NCI-H187 (cell line): ENCODE data around the gene PHKA2.

ENCODE experiments used
- DNase-seq, 2 experiments: peaks; one replicate each; lab custom pipeline; 2025; lab: John Stamatoyannopoulos, UW

PHKA2 gene

DNA sequence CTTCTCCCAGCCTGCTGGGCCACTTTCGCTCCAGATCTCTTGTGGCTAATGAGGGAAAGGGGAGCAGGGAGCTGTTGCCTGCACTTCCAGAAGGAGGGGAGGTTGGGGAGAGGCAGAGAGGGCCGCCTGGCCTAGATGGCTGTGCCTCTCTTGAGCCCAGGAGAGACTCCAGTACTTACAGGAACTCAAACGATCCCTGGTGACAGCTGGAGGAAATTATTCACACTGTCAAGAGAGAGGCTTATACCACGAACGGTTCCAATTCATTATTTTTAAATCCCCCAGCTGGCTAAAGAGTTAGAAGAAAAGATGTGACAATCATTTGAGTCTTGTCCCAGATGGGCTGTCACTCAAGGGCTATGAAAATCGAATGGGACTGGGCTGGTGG is 96.1 kb downstream of the PHKA2 start:
- peak in 1 of 2 experiments; percentile 9 for DNase-seq

GRCh38 chrX:18887177-18887824 is 96.6 kb downstream of the PHKA2 start:
- DNase-seq = no peak

DNA sequence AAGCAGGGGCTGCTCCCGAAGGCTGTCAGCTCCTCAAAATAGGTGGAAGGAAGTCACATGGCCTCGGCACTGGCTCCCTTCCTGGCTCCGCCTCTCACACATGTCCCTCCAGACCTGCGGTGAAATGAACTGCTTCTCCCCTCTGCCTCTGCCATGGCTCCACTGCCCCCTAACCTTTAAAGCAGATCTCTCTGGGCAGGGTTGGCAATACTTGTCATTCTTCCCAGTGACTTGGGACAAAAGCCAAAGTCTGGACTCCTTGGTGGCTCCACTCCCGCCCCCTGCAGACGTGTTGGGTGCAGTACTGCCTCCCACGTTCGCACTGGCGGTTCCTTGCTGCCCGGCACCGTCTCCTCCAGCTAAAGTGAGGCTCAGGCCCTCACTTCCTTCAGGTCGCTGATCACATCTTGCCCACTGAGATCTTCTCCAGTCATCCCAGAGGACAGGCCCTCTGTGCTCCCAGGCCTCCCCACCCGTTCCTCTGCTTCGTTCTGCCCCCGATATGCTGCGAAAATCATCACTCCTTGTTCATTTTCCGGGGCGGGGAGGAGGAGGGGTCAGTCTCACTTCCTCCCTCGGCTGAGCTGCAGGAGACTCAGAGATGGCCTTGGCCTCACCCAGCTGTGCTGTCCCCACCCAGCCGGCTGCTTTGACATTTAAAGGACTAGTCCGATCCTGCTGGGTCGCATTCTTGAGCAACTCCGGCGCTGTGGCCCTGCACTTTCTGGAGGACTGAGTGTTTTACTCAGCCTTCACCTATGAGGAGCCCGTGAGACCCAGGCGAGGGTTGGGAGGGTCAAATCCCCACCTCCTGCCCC is 97.4 kb downstream of the PHKA2 start:
- DNase-seq = peak in 1 of 2 experiments; percentile 2

DNA sequence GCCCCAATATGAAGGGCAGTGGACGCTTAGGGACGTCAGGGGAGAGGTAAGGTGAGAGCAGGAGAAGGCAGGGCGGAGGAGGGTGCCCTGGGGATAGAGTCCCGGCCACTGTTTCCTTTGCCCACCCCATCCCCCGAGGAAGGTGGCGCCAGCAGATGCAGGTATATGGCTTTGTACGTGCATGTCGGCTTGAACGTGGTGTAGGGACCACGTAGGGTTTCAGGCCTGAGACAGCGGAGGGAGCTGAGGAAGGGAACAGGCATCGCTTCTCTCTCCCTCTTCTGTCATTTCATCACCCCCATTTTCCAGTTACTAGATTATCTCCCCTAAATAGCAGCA is 97.9 kb downstream of the PHKA2 start:
- DNase-seq = no peak

DNA sequence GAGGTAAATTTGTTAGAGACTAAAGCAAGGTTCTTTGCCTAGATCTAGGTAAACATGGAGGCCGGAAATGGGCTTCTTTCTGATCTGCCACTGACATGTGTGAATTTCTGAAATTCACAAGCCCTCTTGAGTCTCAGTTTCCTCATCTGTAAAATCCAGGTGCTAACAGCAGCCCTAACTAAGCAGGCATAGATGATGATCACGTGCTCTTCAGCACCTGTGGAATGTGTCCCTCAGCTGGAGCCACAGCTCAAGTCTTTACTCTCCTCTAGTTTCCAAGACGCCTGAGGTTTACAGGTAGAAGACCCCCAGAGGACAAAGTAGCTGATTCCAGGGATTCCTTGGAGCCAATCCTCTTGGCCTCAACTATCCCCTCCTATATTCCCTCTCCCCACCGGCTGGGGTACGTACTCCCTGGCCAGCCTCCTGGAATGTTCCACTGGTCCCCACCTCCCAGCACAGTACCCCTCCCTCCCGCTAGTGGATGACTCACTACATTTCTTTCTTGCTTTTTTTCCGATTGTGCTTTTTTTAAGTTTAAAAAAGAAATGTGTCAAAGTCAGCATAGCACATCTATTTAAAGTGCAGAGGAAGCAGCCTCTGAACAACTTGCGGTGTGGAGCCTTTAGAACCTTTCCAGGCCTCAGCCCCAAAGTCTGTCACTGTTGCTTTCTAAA is 98.4 kb downstream of the PHKA2 start:
- DNase-seq = no peak

DNA sequence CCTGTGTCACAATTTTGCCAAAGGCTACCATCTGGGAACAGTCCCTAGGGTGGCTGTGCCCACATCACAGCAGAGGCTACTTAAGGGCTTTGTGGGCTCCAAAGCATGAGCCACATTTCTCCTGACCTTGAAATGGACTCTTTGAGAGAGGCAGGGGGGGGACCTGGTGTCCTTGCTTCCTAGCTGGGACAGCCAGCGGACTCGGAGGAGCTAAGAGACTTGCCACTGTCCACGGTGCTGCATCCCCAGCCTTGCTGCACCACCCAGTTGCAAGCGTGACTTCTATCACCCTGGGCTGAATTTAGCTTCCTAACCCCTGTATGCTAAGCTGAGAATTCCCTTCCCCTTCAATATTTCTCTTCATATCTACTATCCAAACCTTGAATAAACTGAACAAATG is 99.0 kb downstream of the PHKA2 start:
- no peak for DNase-seq

DNA sequence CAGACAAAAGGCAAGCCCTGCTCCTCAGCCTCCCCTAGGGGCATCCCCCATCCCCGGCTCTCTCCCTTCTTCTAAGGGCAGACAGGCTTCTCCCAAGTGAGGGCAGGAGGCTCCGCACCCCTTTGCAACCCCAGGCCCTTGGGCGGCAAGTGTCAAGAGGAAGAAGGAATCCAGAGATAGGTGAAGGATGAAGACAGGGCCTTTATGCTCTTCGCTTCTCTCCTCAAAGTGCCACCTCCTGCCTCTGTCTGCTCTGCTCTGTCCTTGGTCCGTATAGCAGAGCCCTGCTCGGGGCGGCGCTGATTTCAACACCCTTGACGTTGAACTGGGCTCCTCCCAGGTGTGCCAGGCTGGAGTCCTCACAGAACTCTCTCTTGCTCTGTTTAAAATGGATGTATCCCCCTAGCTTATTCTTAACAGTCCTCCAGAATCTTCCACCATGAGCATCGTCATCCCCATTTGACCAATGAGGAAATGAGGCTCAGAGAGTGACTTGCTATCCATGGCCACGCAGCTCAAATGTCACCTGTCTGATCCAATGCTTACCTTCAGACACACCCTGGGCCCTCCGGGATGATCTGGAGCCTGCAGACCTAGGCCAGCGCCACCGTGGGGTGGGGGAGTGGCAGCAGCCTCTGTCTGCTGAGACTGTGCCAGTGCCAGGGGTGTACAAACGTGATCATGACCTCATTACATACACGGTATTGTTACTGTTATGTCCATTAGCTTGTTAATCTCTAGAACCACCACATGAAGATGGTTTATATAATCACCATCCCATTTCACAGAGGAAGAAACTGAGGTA is 99.8 kb downstream of the PHKA2 start:
- DNase-seq = no peak

DNA sequence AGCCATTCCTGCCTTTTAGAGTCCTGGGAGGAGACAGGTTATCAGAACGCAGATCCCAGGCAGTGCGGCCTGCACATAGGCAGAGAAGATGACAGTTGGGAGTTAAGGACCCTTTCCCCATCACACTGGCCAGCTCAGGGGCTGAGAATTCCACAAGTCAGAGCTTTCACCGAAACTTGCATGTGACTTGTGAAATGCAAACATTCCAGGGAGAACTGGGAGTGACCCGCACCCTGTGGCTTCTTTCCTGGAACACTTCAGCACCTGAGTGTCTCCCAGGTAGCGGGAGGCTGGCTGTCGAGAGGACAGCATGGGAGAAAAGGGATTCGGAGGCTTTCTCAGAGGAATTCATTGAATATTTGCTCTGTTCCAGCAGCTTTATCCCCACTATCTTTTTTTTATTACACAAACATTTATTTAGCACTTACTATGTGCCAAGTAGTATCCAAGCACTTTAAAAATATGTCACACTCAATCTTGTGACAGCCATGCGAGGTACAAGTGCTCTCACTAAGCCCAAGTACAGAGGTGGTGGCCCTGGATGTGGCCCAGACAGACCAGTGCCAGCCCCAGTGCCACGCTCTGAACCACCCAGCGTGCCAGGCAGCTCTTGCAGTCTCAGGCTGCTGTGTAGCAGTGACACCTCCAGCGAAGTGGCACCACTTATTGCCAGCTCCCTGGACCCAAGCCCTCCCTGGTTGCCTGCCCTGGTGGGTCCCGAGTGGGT is 100.5 kb downstream of the PHKA2 start:
- DNase-seq = no peak

GRCh38 chrX:18879144-18879543 is 104.8 kb downstream of the PHKA2 start:
- DNase-seq = no peak

DNA sequence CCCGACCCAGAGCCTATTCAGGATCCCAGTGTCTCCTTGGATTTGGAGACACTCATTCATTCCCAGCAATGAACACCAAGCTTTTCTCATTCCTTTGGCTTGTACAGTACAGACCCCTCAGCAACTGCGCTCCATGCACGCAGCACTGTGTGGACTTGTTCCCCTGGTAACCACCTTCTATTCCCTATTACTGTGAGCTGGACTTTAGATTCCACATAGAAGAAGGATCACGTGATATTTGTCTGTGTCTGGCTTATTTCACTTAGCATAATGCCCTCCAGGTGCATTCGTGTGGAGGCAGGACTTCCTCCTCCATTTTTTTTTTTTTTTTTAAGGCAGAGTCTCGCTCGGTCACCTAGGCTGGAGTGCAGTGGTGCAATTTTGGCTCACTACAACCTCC is 106.4 kb downstream of the PHKA2 start:
- DNase-seq = no peak

DNA sequence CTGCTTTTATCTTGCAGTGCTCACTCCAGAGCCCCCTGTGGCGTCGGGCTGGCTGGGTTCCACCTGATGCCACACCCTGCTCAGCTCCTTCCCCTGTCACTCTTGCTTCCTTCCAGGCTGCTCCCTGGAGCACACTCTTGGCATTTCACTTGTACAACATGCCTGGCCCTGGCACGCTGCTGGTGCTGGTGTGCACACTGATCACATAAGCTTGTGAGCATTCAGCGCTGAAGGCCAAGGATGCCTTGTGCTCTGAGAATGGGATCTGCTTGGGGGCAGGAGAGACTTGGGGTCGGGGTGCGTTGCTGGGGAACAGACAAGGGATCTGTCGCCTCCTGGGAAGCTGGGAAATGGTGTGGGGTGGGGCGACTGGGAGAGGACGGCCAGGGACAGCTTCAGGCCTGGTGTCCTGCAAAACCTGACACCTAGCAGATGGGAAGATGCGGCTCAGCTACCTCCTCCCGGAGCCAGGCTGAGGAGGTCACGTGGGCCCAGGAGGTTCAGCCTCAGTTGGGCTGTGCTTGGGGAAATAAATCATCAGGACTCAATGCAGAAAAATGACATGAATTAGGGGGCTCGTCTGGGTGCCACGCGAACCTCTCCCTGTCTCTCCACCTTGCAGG is 108.5 kb downstream of the PHKA2 start:
- peak in 1 of 2 experiments; percentile 10 for DNase-seq

GRCh38 chrX:18874560-18875255 is 109.2 kb downstream of the PHKA2 start:
- no peak for DNase-seq

DNA sequence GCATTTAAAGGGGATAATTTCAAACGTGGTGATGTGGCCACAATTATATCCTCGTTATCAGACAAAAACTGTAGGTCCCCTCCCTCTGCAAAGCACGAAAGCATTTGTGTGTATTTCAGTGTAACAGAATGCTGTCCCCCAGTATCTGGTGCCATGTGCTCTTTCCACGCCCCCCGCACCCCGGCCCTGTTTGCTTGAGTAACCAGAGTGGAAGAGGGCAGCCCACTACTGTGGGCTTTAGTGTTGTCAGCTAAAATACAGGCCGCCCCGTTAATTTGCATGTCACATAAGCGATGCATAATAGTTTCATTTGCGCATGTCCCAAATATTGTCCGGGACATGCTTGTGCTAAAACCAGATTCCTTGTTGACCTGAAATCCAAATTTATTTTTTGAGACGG is 110.1 kb downstream of the PHKA2 start:
- DNase-seq = no peak

DNA sequence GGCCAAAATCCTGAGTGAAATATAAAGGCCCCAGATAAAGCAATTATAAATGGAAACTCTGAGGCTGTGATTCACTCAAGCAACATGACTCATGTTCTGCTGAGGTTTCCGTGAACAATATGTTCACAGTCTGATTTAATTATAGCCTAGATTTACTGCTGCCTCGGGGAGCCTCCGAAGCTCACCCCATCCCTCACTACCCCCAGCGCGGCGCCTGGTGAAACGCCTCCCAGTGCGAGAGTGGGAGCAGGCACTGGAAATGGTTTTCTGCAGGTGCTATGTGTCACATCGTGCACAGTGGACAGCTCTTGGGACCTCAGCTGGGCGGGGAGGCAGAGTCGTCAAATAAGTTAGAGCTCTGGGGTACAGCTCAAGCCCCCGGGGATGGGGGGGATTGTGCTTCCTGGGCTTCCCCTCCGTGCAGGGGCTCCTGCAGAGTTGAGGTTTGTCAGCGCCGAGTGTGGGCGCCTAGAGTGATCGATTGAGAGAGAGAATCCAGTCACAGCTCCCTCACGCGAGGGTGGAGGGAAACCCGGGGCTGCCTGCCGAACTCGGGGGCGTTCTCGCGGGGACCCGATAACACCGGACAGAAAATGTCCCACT is 110.6 kb downstream of the PHKA2 start:
- no peak for DNase-seq

- DNase-seq = no peak
Observed at GRCh38 chrX:18872621-18873020, 111.3 kb downstream of the PHKA2 start.

DNA sequence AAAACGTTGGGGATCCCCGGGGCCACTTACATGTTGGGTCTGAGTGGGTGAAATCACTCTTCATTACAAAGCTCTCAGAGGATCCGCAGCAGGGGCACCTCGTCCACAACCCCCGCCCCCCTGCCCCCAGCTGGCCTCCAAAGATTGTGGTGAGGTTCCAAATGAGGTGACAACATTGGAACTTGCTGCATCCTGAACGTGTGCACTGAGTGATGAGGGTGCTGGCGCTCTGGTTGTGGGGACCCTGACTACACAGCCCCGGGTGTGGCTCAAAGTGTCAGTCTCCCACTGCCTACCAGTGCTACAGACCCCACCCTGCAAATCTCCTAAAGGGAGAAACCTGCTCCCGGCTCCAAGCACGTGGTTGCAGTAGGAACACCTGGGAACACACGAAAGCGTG is 111.9 kb downstream of the PHKA2 start:
- no peak for DNase-seq

DNA sequence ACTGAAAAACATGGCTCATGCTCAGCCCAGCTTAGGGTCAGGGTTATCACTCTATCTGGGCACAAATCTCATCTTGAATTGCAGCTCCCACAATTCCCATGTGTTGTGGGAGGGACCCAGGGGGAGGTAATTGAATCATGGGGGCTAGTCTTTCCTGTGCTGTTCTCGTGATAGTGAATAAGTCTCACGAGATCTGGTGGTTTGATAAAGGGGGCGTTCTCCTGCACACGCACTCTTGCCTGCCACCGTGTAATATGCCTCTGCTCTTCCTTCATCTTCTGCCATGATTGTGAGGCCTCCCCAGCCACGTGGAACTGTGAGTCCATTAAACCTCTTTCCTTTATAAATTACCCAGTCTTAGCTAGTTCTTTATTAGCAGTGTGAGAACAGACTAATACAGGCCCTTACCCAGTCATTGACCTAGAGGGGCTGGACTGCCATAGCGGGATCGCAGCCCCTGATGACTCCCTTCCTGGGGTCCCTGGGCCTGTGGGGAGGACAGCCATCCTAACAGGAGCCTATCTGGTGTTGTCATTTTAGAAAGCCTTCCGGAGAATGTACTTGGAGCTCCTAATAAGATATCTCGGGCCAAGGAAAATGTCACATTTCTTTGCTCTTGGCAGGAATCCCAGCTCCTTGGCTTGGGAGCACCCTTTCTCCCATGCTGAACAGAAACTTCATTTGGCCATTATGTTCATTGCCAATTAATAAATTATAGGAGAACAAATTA is 112.6 kb downstream of the PHKA2 start:
- no peak for DNase-seq

DNA sequence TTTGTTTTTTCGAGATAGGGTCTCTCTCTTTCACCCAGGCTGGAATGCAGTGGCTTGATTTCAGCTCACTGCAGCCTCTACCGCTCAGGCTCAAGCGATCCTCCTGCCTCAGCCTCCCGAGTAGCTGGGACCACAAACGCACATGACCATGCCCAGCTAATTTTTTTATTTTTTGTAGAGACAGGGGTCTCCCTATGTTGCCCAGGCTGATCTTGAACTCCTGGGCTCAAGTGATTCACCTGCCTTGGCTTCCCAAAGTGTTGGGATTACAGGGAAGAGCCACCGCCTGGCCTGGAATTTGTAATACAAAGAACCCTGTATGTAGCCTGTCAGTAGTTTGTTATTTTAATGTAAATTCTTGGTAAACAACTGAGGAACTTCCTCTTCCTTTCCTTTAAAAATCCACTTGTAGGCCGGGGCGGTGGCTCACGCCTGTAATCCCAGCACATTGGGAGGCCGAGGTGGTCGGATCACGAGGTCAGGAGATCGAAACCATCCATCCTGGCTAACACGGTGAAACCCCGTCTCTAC is 119.5 kb downstream of the PHKA2 start:
- no peak for DNase-seq

GRCh38 chrX:18861511-18861910 is 122.4 kb downstream of the PHKA2 start:
- no peak for DNase-seq
